Duodenal mucosa (tissue), 2 donors: Measurements from ENCODE around the gene LRRC55.
"Not testable (repeated sequence)": the region's sequence is repeated elsewhere in the genome, so short reads cannot be mapped to it uniquely, and the experiment has no call there.

Experiments
- H3K27ac ChIP-seq: one replicate; pipeline ENCODE4 v1.7.0; 2013; ENCODE audit warnings: low read depth, low read length
- H3K27me3 ChIP-seq, 2 donors: one replicate each; pipeline ENCODE4 v1.7.0; 2013; ENCODE audit warnings: low read length in 2 of 2, control low read depth in 1 of 2; ENCODE audit not compliant: insufficient read depth in 2 of 2, control insufficient read depth in 1 of 2
- H3K36me3 ChIP-seq, 2 donors: one replicate each; pipeline ENCODE4 v1.7.0; 2013; ENCODE audit warnings: low read length in 2 of 2, control low read depth in 1 of 2; ENCODE audit not compliant: insufficient read depth in 2 of 2, control insufficient read depth in 1 of 2
- H3K4me1 ChIP-seq, 2 donors: one replicate each; pipeline ENCODE4 v1.7.0; 2013; ENCODE audit warnings: low read length in 2 of 2, control low read depth in 1 of 2; ENCODE audit not compliant: insufficient read depth in 2 of 2, control insufficient read depth in 1 of 2
- H3K4me3 ChIP-seq, 2 donors: one replicate each; pipeline ENCODE4 v1.7.0; 2013; ENCODE audit warnings: low read length in 2 of 2, low read depth in 1 of 2
- H3K9ac ChIP-seq, 2 donors: one replicate each; pipeline ENCODE4 v1.7.0; 2013; ENCODE audit warnings: low read length in 2 of 2, low read depth in 1 of 2
- H3K9me3 ChIP-seq, 2 donors: one replicate each; pipeline ENCODE4 v1.7.0; 2013; ENCODE audit warnings: low read length in 2 of 2, control low read depth in 1 of 2; ENCODE audit not compliant: control insufficient read depth in 1 of 2

Gene LRRC55

GRCh38 chr11:57158599-57158998 lies 23.2 kb upstream of the LRRC55 start:
- Histone ChIP-seq H3K4me1 (no peaks in the 10 kb centered on the region), H3K27ac (no peak overlapping the region), H3K9me3 (no peaks in the 10 kb centered on the region), H3K27me3 (no peaks in the 10 kb centered on the region), H3K4me3 (no peak overlapping the region), H3K9ac (no peak overlapping the region), H3K36me3 (no peaks in the 10 kb centered on the region)

- Histone ChIP-seq H3K27me3 (no peaks in the 10 kb centered on the region), H3K9ac (no peak overlapping the region), H3K9me3 (no peaks in the 10 kb centered on the region), H3K27ac (no peak overlapping the region), H3K4me1 (no peaks in the 10 kb centered on the region), H3K4me3 (no peak overlapping the region), H3K36me3 (no peaks in the 10 kb centered on the region)
These were observed 21.1 kb upstream of the LRRC55 start for GRCh38 chr11:57160665-57161064.

- H3K27ac ChIP-seq = no peak overlapping the region
- no peaks in the 10 kb centered on the region for H3K27me3 ChIP-seq
- no peak overlapping the region for H3K4me3 ChIP-seq
- H3K36me3 ChIP-seq = no peaks in the 10 kb centered on the region
- H3K9ac ChIP-seq = no peak overlapping the region
- no peaks in the 10 kb centered on the region for H3K9me3 ChIP-seq
- no peaks in the 10 kb centered on the region for H3K4me1 ChIP-seq
These were observed 20.4 kb upstream of the LRRC55 start for GRCh38 chr11:57161351-57161750.

GRCh38 chr11:57162179-57162898 lies 19.4 kb upstream of the LRRC55 start:
- no peaks in the 10 kb centered on the region for H3K9me3 ChIP-seq
- no peak overlapping the region for H3K4me3 ChIP-seq
- no peaks in the 10 kb centered on the region for H3K36me3 ChIP-seq
- H3K9ac ChIP-seq = no peak overlapping the region
- H3K27ac ChIP-seq = no peak overlapping the region
- H3K27me3 ChIP-seq = no peaks in the 10 kb centered on the region
- peaks cover 0 to 5% of the 10 kb centered on the region in 2 donors for H3K4me1 ChIP-seq

GRCh38 chr11:57163160-57163868 lies 18.4 kb upstream of the LRRC55 start:
- no peak overlapping the region for H3K27ac ChIP-seq
- peaks cover 0 to 6% of the 10 kb centered on the region in 2 donors for H3K4me1 ChIP-seq

GRCh38 chr11:57164317-57164716 lies 17.4 kb upstream of the LRRC55 start:
- H3K27me3 ChIP-seq = no peaks in the 10 kb centered on the region
- no peak overlapping the region for H3K9ac ChIP-seq
- H3K4me1 ChIP-seq = peaks cover 0 to 6% of the 10 kb centered on the region in 2 donors
- H3K9me3 ChIP-seq = no peaks in the 10 kb centered on the region
- H3K27ac ChIP-seq = no peak overlapping the region
- H3K36me3 ChIP-seq = no peaks in the 10 kb centered on the region
- no peak overlapping the region for H3K4me3 ChIP-seq

More at GRCh38 chr11:57163160-57163868, 18.4 kb upstream of the LRRC55 start:
- Histone ChIP-seq H3K9ac (no peak overlapping the region), H3K36me3 (no peaks in the 10 kb centered on the region), H3K9me3 (no peaks in the 10 kb centered on the region), H3K4me3 (no peak overlapping the region), H3K27me3 (no peaks in the 10 kb centered on the region)

GRCh38 chr11:57167125-57167846 lies 14.5 kb upstream of the LRRC55 start:
- Histone ChIP-seq H3K4me1 (peaks cover 0 to 6% of the 10 kb centered on the region in 2 donors), H3K36me3 (no peaks in the 10 kb centered on the region), H3K9me3 (no peaks in the 10 kb centered on the region), H3K27me3 (no peaks in the 10 kb centered on the region), H3K27ac (no peak overlapping the region), H3K4me3 (no peak overlapping the region), H3K9ac (no peak overlapping the region)

GRCh38 chr11:57169732-57170313 lies 11.9 kb upstream of the LRRC55 start:
- H3K36me3 ChIP-seq, H3K4me1 ChIP-seq, H3K27me3 ChIP-seq, H3K27ac ChIP-seq, H3K4me3 ChIP-seq, H3K9ac ChIP-seq, H3K9me3 ChIP-seq: not testable (repeated sequence)

- no peak overlapping the region for H3K4me3 ChIP-seq
- H3K36me3 ChIP-seq = no peaks in the 10 kb centered on the region
- no peak overlapping the region for H3K27ac ChIP-seq
- H3K9ac ChIP-seq = no peak overlapping the region
- no peaks in the 10 kb centered on the region for H3K9me3 ChIP-seq
- no peaks in the 10 kb centered on the region for H3K27me3 ChIP-seq
- H3K4me1 ChIP-seq = peaks cover 0 to 4% of the 10 kb centered on the region in 2 donors
These were observed 9.7 kb upstream of the LRRC55 start for GRCh38 chr11:57172031-57172430.

- no peaks in the 10 kb centered on the region for H3K9me3 ChIP-seq
- H3K36me3 ChIP-seq = no peaks in the 10 kb centered on the region
- H3K9ac ChIP-seq = no peak overlapping the region
- H3K4me1 ChIP-seq = no peaks in the 10 kb centered on the region
- H3K27me3 ChIP-seq = peaks cover 2 to 4% of the 10 kb centered on the region in 2 donors
- no peak overlapping the region for H3K27ac ChIP-seq
- H3K4me3 ChIP-seq = no peak overlapping the region
These were observed 7.1 kb upstream of the LRRC55 start for GRCh38 chr11:57174656-57175055.
